ENCODE results near the gene TBL1Y.
"Not testable (repeated sequence)": the region's sequence is repeated elsewhere in the genome, so short reads cannot be mapped to it uniquely, and the experiment has no call there.

TBL1Y gene

DNA sequence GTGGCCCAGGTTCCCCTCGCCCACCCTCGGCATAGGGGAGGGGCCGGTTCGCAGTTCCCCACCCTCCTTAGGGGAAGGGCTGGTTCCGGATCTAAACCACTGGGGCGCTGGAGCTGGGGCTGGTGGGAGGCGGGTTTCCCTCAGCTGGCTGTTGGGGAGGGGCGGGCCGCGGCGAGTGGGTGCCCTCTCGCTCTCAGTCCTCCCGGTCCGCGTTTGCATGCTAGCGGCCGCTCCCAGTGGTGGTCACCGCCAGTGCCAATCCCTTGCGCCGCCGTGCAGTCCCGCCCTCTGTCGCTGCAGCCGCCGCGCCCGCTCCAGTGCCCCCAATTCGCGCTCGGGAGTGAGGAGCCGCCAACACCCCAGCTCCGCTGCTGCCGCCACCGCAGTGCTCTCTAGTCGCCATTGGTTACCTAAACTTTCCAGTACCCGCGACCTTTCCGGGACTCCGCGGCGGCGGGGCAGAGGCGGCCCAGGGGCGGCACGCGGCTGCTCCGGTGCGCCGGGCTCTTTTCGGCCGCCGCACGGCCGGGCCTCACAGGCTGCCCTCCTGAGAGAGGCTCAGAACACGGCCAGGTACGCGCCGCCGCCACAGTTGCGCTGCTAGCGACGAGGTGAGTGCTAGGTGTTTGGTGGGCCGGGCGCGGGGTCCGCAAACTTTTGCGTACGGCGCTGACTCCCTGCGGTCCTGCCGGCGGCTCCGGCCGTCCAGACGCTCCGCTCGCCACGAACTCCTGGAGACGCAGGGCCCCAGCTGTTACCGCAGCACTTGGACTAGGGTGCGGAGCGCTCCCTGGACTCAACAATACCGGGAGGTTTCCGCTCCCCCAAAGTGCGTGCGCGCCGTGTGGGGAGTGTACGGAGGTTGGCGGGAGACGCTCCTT is at the start of gene TBL1Y:
Gene TBL1Y (plus strand): TSS at position 326 of the 881 bp plus-strand sequence. CDS start 114,388 bp downstream, outside the sequence.
- H3K4me3 Mint-ChIP-seq, result no peak within 1 kb of the TSS
- H3K36me3 Mint-ChIP-seq, result no peaks in the 10 kb centered on the region
- CTCF ChIA-PET, result no interaction called here
- H3K27ac Mint-ChIP-seq, result no peak within 1 kb of the TSS
- no peak for DNase-seq
- peaks cover 52% of the 10 kb centered on the region for H3K27me3 Mint-ChIP-seq
- H3K4me1 Mint-ChIP-seq, result no peaks in the 10 kb centered on the region
- no peaks in the 10 kb centered on the region for H3K9me3 Mint-ChIP-seq

DNA sequence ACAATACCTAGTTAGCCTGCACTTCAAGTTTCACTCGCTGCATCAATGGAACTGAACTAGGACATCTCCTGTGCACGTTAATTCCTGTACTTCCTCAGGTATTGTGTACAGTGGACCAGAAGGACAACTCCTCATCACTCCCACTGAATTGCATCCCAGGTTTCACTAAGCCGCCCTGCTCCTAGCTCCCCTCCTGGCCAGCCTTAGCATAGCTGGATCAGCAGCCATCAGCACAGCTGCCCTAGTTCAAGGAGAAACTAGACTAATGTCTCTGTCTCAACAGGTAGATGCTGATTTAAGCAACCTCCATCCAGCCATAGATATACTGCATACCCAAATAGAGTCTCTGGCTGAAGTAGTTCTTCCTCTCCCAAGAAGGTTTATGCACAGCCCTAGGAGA is 16.0 kb upstream of the TBL1Y start:
- Mint-ChIP-seq H3K4me1 (no peaks in the 10 kb centered on the region), H3K4me3 (no peak overlapping the region), H3K9me3 (no peaks in the 10 kb centered on the region), H3K27ac (no peak overlapping the region), H3K27me3 (no peaks in the 10 kb centered on the region), H3K36me3 (no peaks in the 10 kb centered on the region)
- CTCF ChIA-PET, result no interaction called here
- DNase-seq, result no peak

DNA sequence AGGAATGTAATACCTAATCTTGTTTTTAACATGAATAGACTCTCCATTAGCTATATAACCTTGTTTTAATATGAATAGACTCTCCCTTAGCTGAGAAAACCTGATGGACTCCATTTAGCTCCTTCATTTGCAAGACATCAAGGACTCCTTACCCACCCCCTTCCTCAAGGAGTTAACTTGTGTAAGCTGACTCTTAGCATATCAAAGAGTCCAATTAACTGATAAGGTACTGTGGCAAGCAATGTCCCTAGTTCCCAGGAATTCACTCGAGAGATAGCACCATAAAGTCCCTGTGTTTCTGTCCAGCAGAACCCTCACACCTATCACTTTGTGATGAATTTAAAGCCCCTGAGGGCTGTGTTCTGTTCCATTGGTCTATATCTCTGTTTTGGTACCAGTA is 15.3 kb upstream of the TBL1Y start:
- no peaks in the 10 kb centered on the region for H3K27me3 Mint-ChIP-seq
- no peaks in the 10 kb centered on the region for H3K4me1 Mint-ChIP-seq
- H3K9me3 Mint-ChIP-seq, result no peaks in the 10 kb centered on the region
- H3K36me3 Mint-ChIP-seq, result no peaks in the 10 kb centered on the region
- CTCF ChIA-PET, result no interaction called here
- DNase-seq, result no peak
- no peak overlapping the region for H3K4me3 Mint-ChIP-seq
- no peak overlapping the region for H3K27ac Mint-ChIP-seq

GRCh38 chrY:6902116-6902515 is 8.4 kb upstream of the TBL1Y start:
- not testable (repeated sequence) for H3K27ac Mint-ChIP-seq, H3K9me3 Mint-ChIP-seq, H3K4me3 Mint-ChIP-seq

GRCh38 chrY:6907591-6907990 is 2.9 kb upstream of the TBL1Y start:
- no peak for DNase-seq
- Mint-ChIP-seq H3K4me3 (no peak overlapping the region), H3K36me3 (no peaks in the 10 kb centered on the region), H3K4me1 (no peaks in the 10 kb centered on the region), H3K27ac (no peak overlapping the region), H3K9me3 (no peaks in the 10 kb centered on the region), H3K27me3 (peaks cover 43% of the 10 kb centered on the region)
- CTCF ChIA-PET, result no interaction called here

More at GRCh38 chrY:6902116-6902515, 8.4 kb upstream of the TBL1Y start:
- H3K4me1 Mint-ChIP-seq, H3K27me3 Mint-ChIP-seq, DNase-seq, H3K36me3 Mint-ChIP-seq, CTCF ChIA-PET: not testable (repeated sequence)

DNA sequence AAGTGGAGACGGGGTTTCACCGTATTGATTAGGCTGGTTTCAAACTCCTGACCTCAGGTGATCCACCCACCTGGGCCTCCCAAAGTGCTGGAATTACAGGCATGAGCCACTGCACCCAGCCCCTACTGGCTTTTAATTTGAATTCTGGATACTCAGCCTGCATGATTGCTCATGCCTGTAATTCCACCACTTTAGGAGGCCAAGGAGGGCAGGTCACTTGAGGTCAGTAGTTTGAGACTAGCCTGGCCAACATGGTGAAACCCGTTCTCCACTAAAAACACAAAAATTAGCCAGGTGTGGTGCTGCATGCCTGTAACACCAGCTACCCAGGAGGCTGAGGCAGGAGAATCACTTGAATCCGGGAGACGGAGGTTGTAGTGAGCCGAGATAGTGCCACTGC is 2.5 kb upstream of the TBL1Y start:
- CTCF ChIA-PET, H3K4me3 Mint-ChIP-seq, DNase-seq, H3K4me1 Mint-ChIP-seq, H3K36me3 Mint-ChIP-seq, H3K27ac Mint-ChIP-seq, H3K9me3 Mint-ChIP-seq: not testable (repeated sequence)
- H3K27me3 Mint-ChIP-seq, result peaks cover 47% of the 10 kb centered on the region

DNA sequence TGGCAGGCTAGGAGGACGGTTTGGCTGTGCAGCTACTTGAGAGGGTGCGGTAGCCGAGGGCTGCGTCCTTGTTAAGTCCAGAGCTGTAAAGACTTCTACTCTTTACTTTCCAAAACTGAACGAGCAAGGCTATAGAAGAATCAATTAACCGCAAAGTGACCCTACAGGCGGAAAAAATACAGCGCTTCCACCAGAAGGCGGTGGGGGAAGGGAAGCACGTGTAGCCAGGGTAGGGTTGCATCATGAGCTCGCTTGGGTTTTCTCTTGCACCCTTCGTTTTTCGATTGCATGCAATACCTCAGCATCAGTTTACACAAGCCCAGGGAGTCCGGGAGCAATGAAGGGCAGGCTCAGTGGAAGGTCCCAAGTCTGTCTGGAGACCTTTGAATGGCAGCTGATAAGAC is 1.4 kb upstream of the TBL1Y start:
- Mint-ChIP-seq H3K27me3 (peaks cover 52% of the 10 kb centered on the region), H3K4me3 (no peak overlapping the region), H3K4me1 (no peaks in the 10 kb centered on the region), H3K27ac (no peak overlapping the region), H3K9me3 (no peaks in the 10 kb centered on the region), H3K36me3 (no peaks in the 10 kb centered on the region)
- CTCF ChIA-PET, result no interaction called here
- no peak for DNase-seq

DNA sequence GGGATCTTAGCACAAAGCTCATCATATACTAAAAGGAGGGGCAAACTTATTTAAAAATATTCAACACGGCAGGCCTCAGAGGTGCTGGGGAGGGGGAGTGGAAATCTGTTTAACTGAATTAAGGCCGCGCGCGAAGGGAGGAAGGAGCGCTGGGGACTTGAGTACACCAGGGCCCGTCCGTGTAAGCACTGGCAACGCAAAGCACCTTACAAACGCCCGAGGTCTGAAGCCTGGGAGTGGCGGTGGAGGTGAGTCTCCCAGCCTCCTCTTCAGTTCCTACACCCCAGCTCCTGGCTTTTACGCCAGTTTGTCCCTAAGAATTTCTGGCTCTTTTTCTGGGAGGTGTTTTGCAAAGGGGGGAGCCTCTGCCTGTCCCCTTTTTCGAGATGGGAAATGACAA is 641 bp upstream of the TBL1Y start:
- CTCF ChIA-PET, result no interaction called here
- no peak for DNase-seq
- H3K9me3 Mint-ChIP-seq, result no peaks in the 10 kb centered on the region
- H3K4me1 Mint-ChIP-seq, result no peaks in the 10 kb centered on the region
- no peak overlapping the region for H3K4me3 Mint-ChIP-seq
- H3K27ac Mint-ChIP-seq, result no peak overlapping the region
- H3K27me3 Mint-ChIP-seq, result peaks cover 52% of the 10 kb centered on the region
- no peaks in the 10 kb centered on the region for H3K36me3 Mint-ChIP-seq

DNA sequence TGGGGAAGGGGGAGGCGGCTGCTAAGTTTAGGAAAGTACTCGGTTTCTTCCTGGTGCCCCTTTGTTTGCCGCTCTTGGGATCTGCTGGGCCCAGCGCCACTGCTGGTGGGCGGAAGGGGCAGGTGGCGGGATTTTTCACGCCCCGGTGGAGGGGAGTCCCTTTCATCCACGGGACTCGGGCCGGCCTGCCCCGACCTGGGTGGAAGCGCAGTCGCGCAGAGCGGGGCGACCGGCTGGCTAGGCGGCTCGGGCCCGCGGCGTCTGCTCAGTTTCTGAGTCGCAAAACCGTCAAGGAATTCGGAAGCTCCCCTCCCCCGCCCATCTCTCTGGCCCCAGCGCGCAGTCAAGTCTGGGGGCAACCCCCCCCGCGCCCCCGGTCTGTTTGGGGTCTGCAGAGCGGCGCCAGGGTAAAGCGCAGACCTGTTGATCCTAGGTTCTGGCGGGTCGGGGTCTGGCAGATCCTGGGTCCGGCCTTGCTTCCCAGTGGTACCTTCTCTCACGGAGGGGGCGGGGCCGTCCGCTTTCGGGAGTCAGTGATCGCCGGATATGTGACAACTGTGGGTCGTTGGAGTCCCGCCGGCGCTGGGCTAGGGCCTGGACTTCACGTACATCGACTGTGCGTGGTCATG is 870 bp downstream of the TBL1Y start, which contains the start of gene AMELY:
Gene AMELY (minus strand): TSS at position 500 of the 629 bp plus-strand sequence. CDS start 39,144 bp downstream, outside the sequence.
- no peak for DNase-seq
- no peaks in the 10 kb centered on the region for H3K9me3 Mint-ChIP-seq
- no peaks in the 10 kb centered on the region for H3K4me1 Mint-ChIP-seq
- no peak within 1 kb of the TSS for H3K27ac Mint-ChIP-seq
- H3K4me3 Mint-ChIP-seq, result no peak within 1 kb of the TSS
- CTCF ChIA-PET, result no interaction called here
- no peaks in the 10 kb centered on the region for H3K36me3 Mint-ChIP-seq
- peaks cover 52% of the 10 kb centered on the region for H3K27me3 Mint-ChIP-seq

DNA sequence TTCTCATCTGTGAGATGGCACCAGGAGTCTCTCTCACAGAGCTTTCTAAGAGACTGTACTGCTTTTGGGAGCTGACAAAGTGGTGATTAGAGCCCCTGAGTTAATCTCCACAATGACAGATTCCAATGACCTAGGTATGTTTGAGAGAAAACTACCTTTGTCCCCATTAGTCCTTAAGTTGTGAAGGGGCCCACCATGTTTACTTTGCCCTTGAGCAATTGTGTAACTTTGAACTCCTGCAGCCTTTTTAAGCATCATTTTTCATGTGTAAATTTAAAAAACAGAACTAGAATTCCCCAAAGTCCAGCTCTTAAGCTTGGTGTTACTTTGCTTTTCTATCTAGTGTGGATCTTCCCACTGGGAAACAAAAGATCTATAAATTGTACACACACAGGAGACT is 2.9 kb downstream of the TBL1Y start:
- H3K27me3 Mint-ChIP-seq, result peaks cover 48% of the 10 kb centered on the region
- no peak overlapping the region for H3K4me3 Mint-ChIP-seq

DNA sequence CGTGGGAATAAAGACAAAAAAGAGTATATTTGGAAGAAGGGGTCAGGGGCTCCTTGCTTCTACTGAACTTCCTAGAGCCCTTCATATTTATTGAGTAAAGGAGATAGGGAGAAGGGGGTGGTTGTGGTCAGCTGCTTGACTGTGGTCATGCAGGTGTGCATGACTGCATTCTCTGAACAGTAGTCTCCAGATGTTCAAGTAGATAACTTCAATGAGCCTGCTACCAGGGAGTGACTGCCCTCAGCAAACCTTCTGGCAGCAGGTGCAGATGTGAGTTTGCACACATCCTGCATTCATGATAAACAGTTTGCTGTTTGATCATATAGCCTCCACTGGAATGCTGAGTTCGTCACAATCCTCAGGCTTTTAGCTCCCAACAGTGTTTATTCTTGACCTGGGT is 10.6 kb downstream of the TBL1Y start:
- H3K9me3 Mint-ChIP-seq, result peaks cover 2% of the 10 kb centered on the region
- H3K4me1 Mint-ChIP-seq, result no peaks in the 10 kb centered on the region
- no peak overlapping the region for H3K4me3 Mint-ChIP-seq
- no peak for DNase-seq
- H3K27me3 Mint-ChIP-seq, result no peaks in the 10 kb centered on the region
- CTCF ChIA-PET, result no interaction called here
- no peak overlapping the region for H3K27ac Mint-ChIP-seq
- no peaks in the 10 kb centered on the region for H3K36me3 Mint-ChIP-seq

More for the DNA sequence above, 2.9 kb downstream of the TBL1Y start:
- H3K36me3 Mint-ChIP-seq, result no peaks in the 10 kb centered on the region
- CTCF ChIA-PET, result no interaction called here
- H3K27ac Mint-ChIP-seq, result no peak overlapping the region
- no peak for DNase-seq
- H3K4me1 Mint-ChIP-seq, result no peaks in the 10 kb centered on the region
- H3K9me3 Mint-ChIP-seq, result no peaks in the 10 kb centered on the region

DNA sequence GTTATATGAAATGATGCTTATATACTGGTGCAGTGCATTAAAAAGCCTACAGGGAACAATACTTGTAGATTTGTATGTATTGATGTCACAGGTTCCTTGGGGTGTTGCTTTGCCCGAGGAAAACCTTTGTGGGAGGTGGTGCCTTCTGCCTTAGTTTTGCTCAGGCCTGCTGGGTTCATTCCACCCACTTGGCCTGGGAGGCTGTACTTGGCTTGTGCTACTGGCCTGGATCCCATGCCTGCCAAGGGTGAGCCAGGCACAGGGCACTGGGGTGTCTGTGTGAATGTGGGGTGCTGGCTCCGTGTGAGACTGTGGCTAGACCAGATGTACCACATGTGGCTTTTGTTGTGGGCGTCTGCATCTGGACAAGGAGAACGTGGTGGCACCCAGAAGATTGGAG is 17.8 kb downstream of the TBL1Y start:
- H3K4me1 Mint-ChIP-seq, result no peaks in the 10 kb centered on the region
- H3K9me3 Mint-ChIP-seq, result no peaks in the 10 kb centered on the region
- H3K27me3 Mint-ChIP-seq, result no peaks in the 10 kb centered on the region
- no peak for DNase-seq
- H3K27ac Mint-ChIP-seq, result no peak overlapping the region
- no peak overlapping the region for H3K4me3 Mint-ChIP-seq
- CTCF ChIA-PET, result no interaction called here
- H3K36me3 Mint-ChIP-seq, result no peaks in the 10 kb centered on the region

GRCh38 chrY:6929237-6929636 is 18.7 kb downstream of the TBL1Y start:
- DNase-seq, result no peak
- Mint-ChIP-seq H3K36me3 (no peaks in the 10 kb centered on the region), H3K9me3 (no peaks in the 10 kb centered on the region), H3K27me3 (no peaks in the 10 kb centered on the region), H3K4me3 (no peak overlapping the region), H3K4me1 (no peaks in the 10 kb centered on the region), H3K27ac (no peak overlapping the region)
- CTCF ChIA-PET, result no interaction called here

- Mint-ChIP-seq H3K27me3 (no peaks in the 10 kb centered on the region), H3K9me3 (no peaks in the 10 kb centered on the region), H3K27ac (no peak overlapping the region), H3K36me3 (no peaks in the 10 kb centered on the region), H3K4me1 (no peaks in the 10 kb centered on the region), H3K4me3 (no peak overlapping the region)
- no peak for DNase-seq
- CTCF ChIA-PET, result no interaction called here
Measured at GRCh38 chrY:6931779-6932396, 21.4 kb downstream of the TBL1Y start.

GRCh38 chrY:6935497-6935896 is 25.0 kb downstream of the TBL1Y start:
- H3K9me3 Mint-ChIP-seq, result no peaks in the 10 kb centered on the region
- DNase-seq, result no peak

More at GRCh38 chrY:6935497-6935896, 25.0 kb downstream of the TBL1Y start:
- Mint-ChIP-seq H3K27ac (no peak overlapping the region), H3K4me1 (no peaks in the 10 kb centered on the region), H3K36me3 (no peaks in the 10 kb centered on the region), H3K4me3 (no peak overlapping the region), H3K27me3 (no peaks in the 10 kb centered on the region)
- CTCF ChIA-PET, result no interaction called here

Data from activated naive CD4-positive, alpha-beta T cell treated with anti-CD3 and anti-CD28 coated beads, Interleukin-2, amount 10 ng/mL, durations not matched to agents 7 days and 5 days (primary cell).